Measurements from ENCODE around the gene APOA1.

DNA sequence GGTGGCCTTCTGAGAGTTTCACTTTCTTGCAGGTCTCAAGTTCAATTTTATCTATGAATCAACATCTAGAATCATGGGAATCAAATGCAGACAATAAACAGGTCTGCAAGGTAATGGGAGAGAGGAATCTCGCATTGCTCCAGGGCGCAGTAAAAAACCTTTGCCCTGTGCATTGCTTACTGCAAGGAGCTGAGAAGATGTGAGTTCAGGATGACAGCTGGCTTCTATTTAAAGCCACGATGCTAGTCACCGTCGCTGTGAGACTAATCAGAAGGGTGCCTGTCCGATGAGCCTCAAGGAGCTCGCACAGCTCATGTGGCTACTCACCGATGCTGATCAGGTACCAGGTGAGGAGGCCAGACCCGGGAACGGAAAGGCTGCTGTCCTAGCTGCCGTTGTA is 30.2 kb upstream of the APOA1 start:
- TF ChIP-seq CTCF (IDR thresholded peaks at IDR 0.05): no peak
- no peak for TF ChIP-seq EP300 (IDR thresholded peaks at IDR 0.05)
- TF ChIP-seq POLR2A (IDR thresholded peaks at IDR 0.05): no peak

All from gastroesophageal sphincter (tissue), 3 donors.